ENCODE measurements around the gene MGRN1.

DNA sequence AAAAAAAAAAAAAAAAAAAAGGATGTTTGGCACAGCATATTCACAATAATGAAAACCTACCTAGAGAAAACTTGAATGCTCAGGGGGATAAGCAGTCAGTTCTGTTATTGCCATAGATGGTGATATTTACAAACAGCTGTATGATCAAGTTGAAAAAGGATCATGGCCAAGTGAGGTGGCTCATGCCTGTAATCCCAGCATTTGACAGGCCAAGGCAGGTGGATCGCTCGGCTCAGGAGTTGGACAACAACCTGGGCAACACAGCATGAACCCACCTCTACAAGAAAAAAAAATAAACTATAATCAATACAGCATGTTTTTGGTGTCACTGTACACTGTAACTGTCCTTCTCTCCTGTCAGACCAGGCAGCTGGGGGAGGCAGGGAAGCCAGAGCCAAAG, 90.4 kb downstream of the MGRN1 start:
- TF ChIP-seq, protein P1, sequence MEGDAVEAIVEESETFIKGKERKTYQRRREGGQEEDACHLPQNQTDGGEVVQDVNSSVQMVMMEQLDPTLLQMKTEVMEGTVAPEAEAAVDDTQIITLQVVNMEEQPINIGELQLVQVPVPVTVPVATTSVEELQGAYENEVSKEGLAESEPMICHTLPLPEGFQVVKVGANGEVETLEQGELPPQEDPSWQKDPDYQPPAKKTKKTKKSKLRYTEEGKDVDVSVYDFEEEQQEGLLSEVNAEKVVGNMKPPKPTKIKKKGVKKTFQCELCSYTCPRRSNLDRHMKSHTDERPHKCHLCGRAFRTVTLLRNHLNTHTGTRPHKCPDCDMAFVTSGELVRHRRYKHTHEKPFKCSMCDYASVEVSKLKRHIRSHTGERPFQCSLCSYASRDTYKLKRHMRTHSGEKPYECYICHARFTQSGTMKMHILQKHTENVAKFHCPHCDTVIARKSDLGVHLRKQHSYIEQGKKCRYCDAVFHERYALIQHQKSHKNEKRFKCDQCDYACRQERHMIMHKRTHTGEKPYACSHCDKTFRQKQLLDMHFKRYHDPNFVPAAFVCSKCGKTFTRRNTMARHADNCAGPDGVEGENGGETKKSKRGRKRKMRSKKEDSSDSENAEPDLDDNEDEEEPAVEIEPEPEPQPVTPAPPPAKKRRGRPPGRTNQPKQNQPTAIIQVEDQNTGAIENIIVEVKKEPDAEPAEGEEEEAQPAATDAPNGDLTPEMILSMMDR (IDR thresholded peaks at IDR 0.05; ENCODE audit: insufficient read depth, low read length), result no peak
- no peak for TF ChIP-seq POLR2AphosphoS5 (IDR thresholded peaks at IDR 0.05; ENCODE audit: low read depth)
- TF ChIP-seq GABPA (IDR thresholded peaks at IDR 0.05; ENCODE audit: low read depth), result no peak
